ENCODE results near the gene AGBL4. TPM values are rescaled to one million over a fixed set of nuclear protein-coding genes. Genes with fewer than 3 reads are reported as not detected.
"Not testable (repeated sequence)": the region's sequence is repeated elsewhere in the genome, so short reads cannot be mapped to it uniquely, and the experiment has no call there.

Gene AGBL4
- total RNA-seq, 1 donor from 2014 or later: 0.40 TPM

DNA sequence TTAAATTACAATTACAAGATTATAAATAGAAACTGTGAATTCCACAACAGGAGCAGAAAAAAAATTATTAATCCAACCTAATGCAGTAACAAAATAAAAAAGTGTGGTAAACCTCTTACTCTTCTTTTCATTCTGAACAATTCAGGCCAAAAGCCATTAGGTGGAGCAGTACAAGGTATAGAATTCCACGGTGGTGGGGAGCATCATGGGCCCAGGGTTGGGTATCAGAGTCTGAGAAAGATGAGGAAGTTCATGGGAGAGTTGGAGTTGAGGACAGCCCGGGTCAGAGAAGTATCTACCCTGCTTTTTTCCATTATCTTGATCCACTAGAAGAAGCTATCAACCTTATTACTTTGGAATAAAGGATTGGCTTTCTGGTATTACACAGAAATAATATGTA is 586.9 kb downstream of the AGBL4 start:
- DNase-seq (ENCODE audit: low read depth in 2 of 2): no peak

DNA sequence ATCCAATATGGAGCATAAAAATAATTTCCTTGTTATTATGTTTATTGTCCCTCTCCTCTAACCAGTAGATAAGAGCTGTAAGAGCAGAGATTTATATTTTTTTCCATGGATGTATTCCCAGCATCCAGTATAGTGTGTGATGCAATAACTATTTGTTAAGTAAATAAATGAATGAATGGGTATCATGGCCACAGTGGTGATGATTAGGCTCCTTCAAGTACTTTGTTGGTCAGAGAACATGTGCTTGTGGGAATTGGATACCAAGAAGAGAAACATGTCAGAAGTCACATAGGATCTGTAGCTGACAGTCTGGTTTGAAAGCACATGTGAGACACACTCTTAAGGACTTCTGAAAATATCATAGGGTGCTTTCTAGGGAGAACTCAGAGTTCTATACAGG is 588.5 kb downstream of the AGBL4 start:
- DNase-seq (ENCODE audit: low read depth in 2 of 2): no peak

DNA sequence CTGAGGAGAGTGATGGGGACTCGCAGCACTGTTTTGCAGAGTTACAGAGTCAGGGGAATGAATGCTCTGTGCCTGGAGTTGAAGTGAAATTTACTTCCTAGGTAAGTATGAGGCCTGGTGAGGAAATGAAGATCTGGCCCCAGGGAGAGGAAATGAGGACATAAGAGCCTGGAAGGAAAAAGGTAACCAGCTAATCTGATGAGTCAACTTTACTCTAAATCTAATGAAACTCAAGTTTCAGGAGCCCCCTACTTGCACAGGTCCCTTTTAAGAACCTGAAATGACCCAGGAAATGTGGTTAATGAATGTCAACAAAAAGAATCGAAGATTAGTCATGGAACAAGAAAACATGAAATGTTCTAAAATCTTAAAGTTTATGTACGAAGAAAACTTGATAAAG is 599.0 kb downstream of the AGBL4 start:
- DNase-seq (ENCODE audit: low read depth in 2 of 2): no peak

DNA sequence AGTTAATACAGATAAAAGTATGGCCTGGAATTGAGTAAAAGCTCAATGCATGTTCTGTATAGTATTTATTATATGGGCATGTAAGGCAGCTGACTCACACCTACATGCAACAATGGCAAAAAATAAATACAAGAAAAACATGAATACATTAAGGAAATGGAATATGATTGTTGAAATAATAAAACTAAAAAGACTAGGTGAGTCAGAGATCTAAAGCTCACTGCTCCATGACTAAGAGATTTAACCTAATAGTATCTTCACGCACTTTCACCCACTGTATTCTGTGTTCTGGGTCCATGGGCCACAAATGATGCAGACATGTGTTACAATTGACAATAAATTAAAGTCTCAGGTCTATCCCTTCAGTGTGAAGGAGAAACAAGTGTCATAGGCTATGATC is 607.0 kb downstream of the AGBL4 start:
- DNase-seq (ENCODE audit: low read depth in 2 of 2): no peak

- no peak for DNase-seq (ENCODE audit: low read depth in 2 of 2)
These were observed 615.4 kb downstream of the AGBL4 start for GRCh38 chr1:49408346-49408745.

DNA sequence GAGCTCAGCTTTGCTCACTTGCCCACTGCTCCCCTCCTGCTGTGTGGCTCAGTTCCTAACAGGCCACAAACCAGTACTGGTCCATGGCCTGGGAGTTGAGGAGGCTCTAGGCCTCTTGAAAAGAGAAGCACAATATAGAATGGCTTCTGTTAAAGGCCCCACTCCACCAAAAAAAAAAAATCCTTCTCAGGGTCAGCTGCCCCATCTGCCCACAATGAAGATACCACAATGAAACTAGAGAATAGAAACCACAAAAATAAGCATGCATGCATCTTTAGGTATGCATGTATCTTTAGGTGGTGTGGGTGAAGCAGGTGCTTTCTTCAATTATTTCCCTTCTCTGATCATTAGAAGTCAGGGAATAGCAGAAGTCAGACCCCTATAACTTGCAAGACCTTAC is 626.7 kb downstream of the AGBL4 start:
- DNase-seq (ENCODE audit: low read depth in 2 of 2): no peak

GRCh38 chr1:49394200-49394599 is 629.6 kb downstream of the AGBL4 start:
- DNase-seq (ENCODE audit: low read depth in 2 of 2): no peak

GRCh38 chr1:49389699-49390098 is 634.1 kb downstream of the AGBL4 start:
- no peak for DNase-seq (ENCODE audit: low read depth in 2 of 2)

GRCh38 chr1:49364676-49365075 is 659.1 kb downstream of the AGBL4 start:
- DNase-seq (ENCODE audit: low read depth in 2 of 2): no peak

- no peak for DNase-seq (ENCODE audit: low read depth in 2 of 2)
These were observed 660.1 kb downstream of the AGBL4 start for GRCh38 chr1:49363628-49364027.

- DNase-seq (ENCODE audit: low read depth in 2 of 2): no peak
These were observed 665.7 kb downstream of the AGBL4 start for GRCh38 chr1:49358036-49358435.

DNA sequence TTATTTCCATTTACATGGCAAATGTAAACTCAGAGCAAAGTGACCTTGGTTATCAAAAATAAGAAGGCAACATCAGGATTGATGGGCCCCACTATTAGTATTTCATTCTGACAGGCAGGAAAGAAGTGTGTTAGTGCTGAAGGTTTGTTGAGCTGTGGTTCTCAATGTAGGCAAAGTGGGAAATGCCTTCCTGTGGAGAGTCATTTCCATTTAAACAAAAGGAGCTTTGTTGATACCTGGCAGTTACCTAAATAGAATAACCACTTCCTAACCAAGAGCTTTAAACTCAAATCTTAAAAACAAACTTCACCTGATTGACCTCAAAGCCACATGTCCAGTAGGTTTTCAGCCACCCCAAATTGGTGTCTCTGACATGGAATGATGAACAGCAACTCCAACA is 667.2 kb downstream of the AGBL4 start:
- DNase-seq (ENCODE audit: low read depth in 2 of 2): no peak

- DNase-seq (ENCODE audit: low read depth in 2 of 2): no peak
These were observed 672.0 kb downstream of the AGBL4 start for GRCh38 chr1:49351768-49352167.

DNA sequence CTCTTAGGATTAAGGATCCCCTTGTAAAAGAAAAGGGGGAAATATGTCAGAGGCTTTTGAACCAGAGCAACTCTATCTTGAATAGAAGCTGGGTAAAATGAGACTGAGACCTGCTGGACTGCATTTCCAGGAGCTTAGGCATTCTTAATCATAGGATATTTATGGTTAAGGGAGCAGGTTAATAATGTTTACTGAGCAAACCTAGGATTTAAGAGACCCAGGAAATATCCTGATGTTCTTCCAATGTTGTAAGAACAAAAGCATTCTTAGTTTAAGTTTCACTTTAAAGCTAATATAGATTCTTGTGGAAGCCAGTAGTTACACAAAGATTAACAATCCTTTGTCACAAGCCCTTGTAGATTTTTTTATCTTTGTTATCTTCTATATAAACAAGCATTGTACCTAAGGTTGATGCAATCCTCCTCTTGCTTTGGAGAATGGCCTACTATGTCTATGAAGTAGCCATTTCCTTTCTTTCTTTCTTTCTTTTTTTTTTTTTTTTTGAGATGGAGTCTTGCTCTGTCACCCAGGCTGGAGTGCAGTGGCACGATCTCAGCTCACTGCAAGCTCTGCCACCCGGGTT is 676.9 kb downstream of the AGBL4 start:
- no peak for DNase-seq (ENCODE audit: low read depth in 2 of 2)

GRCh38 chr1:49340576-49340975 is 683.2 kb downstream of the AGBL4 start:
- DNase-seq (ENCODE audit: low read depth in 2 of 2): no peak

GRCh38 chr1:49339043-49339442 is 684.7 kb downstream of the AGBL4 start:
- no peak for DNase-seq (ENCODE audit: low read depth in 2 of 2)

DNA sequence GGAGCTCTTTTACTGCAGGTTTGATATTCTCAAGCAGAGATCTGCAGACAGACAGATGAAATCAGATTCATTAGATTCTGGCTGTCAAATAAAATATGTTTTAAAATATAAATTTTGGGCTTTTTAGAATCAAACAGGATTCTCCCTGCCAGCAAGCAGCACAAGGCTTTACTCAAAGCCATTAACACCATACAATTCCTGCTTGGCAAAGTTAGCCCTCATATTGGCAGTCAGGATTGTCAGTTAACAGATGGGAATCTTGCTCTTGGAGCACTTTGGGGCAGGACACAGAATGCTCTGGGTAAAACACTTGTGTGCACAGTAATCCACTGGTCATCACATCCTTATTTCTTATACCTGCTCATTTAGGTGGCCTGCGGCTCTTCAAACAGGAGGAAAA is 686.5 kb downstream of the AGBL4 start:
- no peak for DNase-seq (ENCODE audit: low read depth in 2 of 2)

GRCh38 chr1:49333906-49334305 is 689.8 kb downstream of the AGBL4 start:
- DNase-seq (ENCODE audit: low read depth in 2 of 2): no peak

GRCh38 chr1:49331066-49331852 is 692.5 kb downstream of the AGBL4 start:
- no peak for DNase-seq (ENCODE audit: low read depth in 2 of 2)

GRCh38 chr1:49323925-49324540 is 699.7 kb downstream of the AGBL4 start:
- DNase-seq (ENCODE audit: low read depth in 2 of 2): no peak

DNA sequence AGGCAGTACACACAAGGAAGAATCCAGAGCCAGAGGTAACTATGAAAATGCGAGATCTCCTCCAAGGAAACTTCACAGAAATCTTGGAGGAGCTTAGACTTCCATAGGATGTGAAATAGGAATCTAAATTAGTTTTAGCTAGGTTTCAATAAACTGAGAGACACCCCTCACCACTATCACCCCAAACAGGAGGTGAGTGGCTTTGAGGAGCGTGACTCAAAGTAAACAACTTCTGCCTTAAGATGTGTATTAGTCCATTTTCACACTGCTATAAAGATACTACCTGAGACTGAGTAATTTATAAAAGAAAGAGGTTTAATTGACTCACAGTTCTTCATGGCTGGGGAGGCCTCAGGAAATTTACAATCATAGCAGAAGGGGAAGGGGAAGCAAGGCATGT is 703.3 kb downstream of the AGBL4 start:
- DNase-seq (ENCODE audit: low read depth in 2 of 2): not testable (repeated sequence)

DNA sequence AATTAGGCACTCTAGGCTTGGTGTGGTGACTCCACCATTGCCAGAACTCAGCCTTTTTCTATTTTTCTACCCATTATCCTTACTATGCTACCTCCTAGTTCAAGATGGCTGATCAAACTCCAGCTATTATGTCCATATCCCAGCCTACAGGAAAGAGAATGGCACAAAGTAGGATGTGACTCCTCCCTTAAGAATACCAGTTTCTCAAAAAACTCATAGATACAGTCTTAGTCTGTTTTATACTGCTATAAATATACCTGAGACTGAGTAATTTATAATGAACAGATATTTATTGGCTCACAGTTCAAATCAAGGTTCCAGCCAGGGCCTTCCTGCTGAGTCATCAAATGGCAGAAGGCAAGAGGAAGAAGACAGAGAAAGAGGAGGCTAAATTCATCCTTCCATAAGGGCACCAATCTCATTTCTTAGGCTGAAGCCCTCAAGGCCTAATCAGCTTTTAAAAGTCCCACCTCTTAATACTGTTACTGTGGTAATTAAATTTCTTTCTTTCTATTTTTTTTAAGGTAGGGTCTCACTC is 704.3 kb downstream of the AGBL4 start:
- DNase-seq (ENCODE audit: low read depth in 2 of 2): no peak

GRCh38 chr1:49318218-49318617 is 705.5 kb downstream of the AGBL4 start:
- DNase-seq (ENCODE audit: low read depth in 2 of 2): no peak
